GM12873 (cell line): ENCODE results near the gene NDUFB7.

Experiments used
- TF ChIP-seq, protein P1 (sequence below): IDR thresholded peaks from 2 replicates; pipeline ENCODE4 v1.5.1; 2012; ENCODE audit warnings: low read depth, mild to moderate bottlenecking, moderate library complexity, low read length, control low read depth; ENCODE audit not compliant: insufficient read depth; ENCODE audit errors: missing control alignments

The NDUFB7 gene

DNA sequence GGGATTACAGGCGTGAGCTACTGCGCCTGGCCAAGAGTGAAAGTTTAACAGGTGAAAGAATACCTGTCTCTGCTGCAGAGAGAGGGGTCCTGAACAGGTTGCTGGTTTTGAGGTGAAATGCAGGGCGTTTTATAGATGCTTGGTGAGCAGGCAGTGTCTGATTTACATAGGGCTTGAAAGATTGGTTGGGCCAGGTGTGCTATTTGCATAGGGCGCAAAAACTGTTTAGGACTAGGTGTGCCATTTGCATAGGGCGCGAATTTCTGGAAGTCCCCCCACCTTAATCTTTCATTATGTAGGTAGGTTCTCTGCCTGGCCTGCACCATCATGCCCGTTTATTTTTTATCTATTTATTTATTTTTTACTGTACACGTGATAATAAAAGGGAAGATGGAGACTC, 4.5 kb upstream of the NDUFB7 start:
- TF ChIP-seq, protein P1, sequence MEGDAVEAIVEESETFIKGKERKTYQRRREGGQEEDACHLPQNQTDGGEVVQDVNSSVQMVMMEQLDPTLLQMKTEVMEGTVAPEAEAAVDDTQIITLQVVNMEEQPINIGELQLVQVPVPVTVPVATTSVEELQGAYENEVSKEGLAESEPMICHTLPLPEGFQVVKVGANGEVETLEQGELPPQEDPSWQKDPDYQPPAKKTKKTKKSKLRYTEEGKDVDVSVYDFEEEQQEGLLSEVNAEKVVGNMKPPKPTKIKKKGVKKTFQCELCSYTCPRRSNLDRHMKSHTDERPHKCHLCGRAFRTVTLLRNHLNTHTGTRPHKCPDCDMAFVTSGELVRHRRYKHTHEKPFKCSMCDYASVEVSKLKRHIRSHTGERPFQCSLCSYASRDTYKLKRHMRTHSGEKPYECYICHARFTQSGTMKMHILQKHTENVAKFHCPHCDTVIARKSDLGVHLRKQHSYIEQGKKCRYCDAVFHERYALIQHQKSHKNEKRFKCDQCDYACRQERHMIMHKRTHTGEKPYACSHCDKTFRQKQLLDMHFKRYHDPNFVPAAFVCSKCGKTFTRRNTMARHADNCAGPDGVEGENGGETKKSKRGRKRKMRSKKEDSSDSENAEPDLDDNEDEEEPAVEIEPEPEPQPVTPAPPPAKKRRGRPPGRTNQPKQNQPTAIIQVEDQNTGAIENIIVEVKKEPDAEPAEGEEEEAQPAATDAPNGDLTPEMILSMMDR = no peak

DNA sequence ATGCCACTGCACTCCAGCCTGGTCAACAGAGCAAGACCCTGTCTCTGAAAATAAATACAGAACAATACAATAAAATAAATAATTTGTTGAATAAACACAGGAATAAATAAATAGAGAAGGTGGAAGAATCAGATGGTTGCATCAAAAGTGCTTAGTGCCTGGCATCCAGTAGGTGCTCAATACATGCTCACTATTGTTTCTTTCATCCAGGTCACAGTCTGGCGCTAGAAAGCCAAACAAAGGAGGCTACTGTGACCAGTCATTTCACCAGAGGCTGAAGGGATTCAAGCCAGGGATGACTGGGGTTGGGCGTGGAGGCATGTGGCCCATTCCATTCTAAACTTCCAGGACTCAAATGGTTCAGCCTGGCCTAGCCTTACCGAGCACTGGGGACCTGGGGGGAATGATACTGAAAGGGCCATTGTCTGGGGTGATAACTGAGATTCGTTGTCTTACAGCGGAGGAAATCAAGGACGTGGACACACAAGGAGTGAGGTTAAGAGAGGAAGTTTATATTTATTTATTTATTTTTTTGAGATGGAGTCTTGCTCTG, 3.6 kb upstream of the NDUFB7 start:
- TF ChIP-seq, protein P1 = no peak

DNA sequence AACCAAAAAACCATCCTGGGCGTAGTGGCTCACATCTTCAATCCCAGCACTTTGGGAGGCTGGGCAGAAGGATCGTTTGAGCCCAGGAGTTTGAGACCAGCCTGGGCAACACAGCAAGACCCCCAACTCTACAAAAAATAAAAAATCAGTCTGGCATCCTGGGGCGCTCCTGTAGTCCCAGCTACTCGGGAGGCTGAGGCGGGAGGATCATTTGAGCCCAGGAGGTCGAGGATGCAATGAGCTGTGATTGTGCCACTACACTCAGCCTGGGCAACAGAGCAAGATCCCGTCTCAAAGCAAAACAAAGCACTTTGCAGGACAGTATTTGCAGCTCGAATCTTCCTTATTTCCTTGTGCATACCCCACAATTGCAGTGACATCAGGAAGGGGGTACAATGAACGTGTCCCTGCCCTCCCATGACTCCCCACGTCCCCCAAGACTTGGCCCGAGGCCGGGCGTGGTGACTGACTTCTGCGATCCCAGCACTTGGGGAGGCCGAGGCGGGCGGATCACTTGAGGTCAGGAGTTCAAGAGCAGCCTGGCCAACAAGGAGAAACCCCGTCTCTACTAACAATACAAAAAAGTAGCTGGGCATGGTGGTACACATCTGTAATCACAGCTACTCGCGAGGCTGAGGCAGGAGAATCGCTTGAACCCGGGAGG, 870 bp downstream of the NDUFB7 start:
- TF ChIP-seq, protein P1 = no peak

DNA sequence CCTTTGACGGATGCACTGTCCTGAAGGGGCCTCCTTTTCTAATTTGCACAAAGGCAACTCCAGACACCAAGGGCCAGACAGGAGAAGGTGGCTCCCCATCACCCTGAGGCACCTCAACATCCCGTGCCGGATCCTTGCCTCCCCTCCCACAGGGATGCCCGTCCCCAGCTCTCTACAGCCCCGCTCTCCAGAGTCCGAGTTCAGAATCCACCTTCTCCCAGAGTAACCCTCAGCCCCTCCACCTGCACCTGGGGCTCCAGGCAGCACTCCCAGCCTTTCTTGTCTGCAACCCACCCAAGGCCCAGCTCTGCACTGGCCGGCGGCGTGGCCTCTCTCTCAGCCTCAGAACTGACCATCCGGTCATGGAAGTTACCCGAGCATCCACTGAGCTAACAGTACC, 4.8 kb downstream of the NDUFB7 start:
- TF ChIP-seq, protein P1 = no peak

DNA sequence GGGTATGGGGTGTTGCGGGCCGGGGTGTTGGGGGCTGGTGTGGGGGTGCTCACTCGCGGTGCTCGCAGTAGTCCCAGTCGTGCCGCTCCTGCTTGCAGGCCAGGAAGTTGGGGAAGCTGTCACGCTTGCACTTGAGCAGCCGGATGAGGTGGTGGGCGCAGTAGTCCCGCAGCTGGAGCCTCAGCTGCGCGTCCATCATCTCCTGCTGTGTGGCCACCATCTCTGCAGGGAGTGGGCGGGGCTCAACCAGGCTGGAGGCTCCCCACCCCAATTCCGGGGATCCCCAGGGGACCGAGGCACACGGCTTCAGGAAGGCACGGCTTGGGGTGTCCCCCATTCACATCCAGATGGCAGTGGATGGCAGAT, 5.2 kb downstream of the NDUFB7 start:
- TF ChIP-seq, protein P1 = no peak

DNA sequence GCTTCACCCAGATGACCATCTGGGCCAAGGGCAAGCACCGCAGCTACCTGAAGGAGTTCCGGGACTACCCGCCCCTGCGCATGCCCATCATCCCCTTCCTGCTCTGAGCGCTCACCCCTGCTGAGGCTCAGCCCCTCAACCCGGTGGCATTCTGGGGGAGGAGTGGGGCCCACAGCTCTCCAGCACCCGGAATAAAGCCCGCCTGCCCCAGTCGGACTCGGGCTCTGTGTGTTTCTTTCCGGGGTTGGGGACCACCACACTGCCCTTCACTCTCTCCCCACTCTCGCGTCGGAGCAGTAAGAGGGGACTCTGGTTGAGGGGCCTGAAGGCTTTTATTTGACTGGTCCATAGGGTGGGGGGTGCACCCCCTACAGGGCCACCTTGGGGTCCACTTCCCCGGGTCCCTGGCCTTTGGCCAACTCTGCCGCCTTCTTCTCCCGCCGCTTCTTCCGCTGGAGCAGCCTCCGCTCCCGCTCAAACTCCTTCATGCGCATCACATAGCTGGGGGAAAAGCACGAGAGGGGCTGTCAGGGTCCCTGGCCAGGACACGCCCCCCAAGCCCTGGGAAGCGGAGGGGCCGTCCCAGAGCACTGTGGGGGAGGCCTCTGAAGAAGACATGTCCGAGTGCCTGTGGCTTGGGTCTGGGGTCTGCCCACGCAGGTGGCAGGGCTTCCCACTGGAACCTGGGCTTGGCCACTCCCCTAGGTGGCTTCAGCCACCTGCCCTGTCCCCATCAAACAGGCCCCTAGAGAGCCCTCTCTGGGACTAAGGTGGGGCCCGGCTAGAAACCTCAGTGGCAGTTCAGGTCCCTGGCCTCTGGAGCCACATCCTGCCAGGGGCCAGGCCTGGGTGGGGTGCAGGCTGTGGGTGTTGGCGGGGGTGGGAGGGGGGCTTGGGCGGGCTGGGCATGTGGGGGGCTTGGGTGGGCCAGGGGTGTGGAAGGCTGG, 5.8 kb downstream of the NDUFB7 start:
- TF ChIP-seq, protein P1 = no peak

DNA sequence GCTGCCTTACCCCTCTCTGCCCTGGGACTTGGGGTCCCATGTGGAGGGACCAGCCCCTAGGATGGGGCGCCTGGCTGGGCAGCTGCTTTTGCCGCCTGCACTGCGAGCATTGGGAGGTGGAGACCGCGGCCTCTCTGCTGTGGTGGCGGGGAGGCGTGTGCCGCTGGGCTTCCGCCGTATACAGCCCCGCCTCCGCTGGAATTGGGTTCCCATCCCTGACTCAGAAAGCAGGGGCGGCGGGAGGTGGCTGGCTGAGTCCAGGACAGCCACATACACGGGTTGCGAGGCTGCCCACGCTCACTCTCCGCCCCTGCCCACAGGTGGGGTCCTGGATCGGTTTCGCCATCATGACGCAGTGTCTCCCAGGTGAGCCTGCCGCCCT, 6.6 kb downstream of the NDUFB7 start:
- TF ChIP-seq, protein P1 = no peak
